ENCODE data around the gene FIP1L1.

The FIP1L1 gene

DNA sequence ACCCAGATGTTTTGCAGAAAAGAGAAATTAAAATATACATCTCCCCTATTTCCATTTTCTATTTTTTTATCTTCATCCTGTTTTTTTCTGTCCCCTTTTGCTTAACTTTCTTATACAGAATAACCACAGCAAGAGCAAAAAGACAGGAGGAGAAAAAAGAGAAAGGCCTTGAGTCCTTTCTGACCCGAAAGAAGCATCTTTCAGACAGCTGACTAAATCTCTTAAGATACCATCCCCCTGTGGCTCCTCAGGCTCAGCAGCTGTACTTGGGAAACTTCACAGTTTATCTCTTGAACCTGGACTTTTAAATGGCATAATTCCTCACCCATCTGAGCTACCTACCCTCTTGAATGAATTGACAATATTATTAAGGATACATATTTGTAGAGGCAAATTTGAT lies 100.2 kb downstream of the FIP1L1 start:
- DNase-seq = no peak

- DNase-seq = no peak
Measured at GRCh38 chr4:53478671-53479456, 101.4 kb downstream of the FIP1L1 start.

DNA sequence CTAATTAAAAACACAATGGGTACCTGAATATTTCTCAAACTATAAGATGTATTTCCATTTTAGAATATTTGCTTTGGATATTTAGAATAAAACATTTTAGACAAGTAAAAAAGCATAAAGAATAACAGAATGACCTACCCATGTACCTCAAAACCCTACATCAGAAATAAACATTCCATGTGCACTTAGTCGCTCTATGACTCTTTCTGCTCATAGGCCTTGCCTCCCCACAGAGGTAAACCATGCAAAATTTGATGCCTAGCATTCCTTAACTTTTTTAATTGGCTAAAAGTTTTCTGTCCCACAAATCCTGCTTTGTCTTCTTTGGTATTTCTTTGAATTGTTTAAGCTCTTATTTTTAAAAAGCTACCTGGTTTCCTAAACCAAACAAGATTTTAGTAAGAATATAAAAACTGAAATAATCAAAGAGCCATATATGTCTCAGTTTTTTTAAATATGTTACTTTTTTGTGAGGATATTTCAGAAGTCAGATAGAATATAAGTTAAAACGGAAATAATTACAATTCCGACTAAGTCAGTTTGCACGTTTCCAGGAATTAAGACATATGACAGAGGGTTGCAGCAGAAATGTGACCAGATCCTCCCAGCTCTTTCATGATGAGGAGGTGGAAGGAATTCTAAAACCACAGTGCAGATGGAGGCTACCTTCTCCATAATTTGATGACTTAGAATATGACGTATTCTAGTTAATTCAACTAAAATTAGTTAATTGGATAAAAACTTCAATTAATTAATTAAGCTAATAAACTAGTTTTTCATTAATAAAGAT lies 102.5 kb downstream of the FIP1L1 start:
- no peak for DNase-seq

- DNase-seq = no peak
Measured at GRCh38 chr4:53480909-53481308, 103.5 kb downstream of the FIP1L1 start.

GRCh38 chr4:53481586-53481985 lies 104.1 kb downstream of the FIP1L1 start:
- no peak for DNase-seq

- no peak for DNase-seq
Measured at GRCh38 chr4:53483250-53483649, 105.8 kb downstream of the FIP1L1 start.

DNA sequence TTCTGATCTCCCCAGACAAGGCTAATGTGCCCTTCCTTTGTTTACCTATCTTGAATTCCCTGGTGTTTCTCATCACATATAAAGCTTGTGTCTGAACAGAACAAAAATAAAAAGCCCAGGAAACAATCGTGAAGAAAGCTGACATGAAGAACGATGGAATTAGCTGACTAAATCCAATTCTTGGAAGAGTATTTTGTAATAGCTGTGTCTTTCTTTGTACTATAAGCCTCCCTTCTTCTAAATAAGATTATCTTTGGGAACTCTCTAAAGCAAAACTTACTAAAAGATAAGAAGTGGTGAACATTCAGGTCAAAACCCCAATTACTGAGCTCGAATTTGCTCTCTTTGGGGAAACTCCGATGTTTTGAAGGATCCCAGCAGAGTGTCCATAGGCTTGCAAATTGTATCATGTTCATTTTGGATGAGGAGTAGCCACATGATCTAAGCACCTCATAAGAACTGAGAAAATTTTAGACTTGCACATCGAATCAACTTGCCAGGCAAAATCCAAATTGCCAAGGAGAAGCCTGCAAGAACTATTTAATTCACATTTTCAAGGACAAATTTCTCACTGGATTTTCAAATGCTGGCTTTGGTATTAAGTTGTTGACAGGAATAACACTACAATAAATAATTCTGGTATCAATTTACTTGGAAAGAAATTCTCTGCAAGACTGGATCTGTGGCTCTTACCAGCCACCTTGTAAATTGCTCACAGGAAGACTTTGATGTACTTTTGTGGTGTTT lies 107.6 kb downstream of the FIP1L1 start:
- no peak for DNase-seq

DNA sequence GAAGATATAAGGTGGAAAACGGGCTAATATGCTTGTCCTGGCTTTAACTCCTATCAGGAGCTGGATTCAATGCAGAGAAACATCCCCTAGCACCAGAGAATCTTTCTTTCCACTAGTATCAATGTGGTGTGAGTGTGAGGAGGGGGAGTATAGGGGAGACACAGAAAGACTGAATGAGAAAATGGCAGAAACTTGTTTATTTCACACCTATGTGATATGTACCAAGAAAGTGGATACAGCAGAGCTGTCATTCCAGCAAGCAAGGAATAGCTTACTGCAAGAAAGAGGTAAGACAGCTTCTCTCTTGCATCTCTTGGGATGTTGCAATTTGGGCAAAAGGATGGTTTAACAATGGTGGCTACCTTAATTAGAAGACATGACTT lies 108.2 kb downstream of the FIP1L1 start:
- DNase-seq = no peak

DNA sequence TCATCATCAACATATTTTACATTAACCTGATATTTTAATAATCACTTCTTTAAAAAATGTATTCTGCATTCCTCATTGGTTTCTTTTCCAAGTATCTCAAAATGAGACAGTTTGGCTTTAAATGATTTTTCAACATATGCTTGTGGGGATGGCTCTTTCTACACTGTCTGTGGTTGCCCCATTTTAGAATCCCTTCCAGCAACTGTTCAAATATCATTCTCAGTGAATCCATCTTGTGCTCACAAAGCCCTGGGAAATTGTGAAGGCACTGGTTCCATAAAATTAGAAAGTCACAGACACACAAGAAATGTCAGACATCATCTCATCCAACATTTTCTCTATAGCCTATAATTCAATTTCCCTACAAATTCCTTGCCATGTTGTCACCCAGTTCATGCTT lies 110.3 kb downstream of the FIP1L1 start:
- no peak for DNase-seq

GRCh38 chr4:53489279-53489889 lies 111.9 kb downstream of the FIP1L1 start:
- DNase-seq = no peak

- no peak for DNase-seq
Measured at GRCh38 chr4:53490161-53490956, 112.9 kb downstream of the FIP1L1 start.

GRCh38 chr4:53490965-53491622 lies 113.7 kb downstream of the FIP1L1 start:
- DNase-seq = no peak

GRCh38 chr4:53494851-53495250 lies 117.4 kb downstream of the FIP1L1 start:
- no peak for DNase-seq

GRCh38 chr4:53497487-53498244 lies 120.2 kb downstream of the FIP1L1 start:
- DNase-seq = no peak

- no peak for DNase-seq
Measured at GRCh38 chr4:53498706-53499105, 121.3 kb downstream of the FIP1L1 start.

GRCh38 chr4:53499791-53500190 lies 122.3 kb downstream of the FIP1L1 start:
- DNase-seq = no peak

- no peak for DNase-seq
Measured at GRCh38 chr4:53500546-53500945, 123.1 kb downstream of the FIP1L1 start.

GRCh38 chr4:53501561-53501960 lies 124.1 kb downstream of the FIP1L1 start:
- no peak for DNase-seq

GRCh38 chr4:53502094-53502493 lies 124.7 kb downstream of the FIP1L1 start:
- DNase-seq = no peak

DNA sequence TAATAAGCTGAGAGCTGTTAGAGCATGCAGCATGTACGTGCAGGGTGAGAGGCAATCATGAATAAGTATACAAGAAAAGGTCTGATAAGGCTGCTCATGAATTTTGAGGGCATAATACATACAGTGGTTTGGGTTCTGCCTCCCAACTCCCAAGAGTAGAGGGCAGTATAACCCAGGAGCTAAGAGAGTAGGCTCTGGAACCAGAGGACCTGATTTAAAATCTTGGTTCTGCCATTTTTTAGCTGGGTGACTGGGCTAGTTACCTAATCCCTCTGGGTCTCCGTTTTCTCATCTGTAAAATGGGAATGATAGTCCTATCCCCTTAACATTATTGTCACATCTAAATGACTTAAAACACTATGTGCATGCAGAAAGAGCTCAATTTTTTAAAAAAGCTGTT lies 128.5 kb downstream of the FIP1L1 start:
- DNase-seq = no peak

DNA sequence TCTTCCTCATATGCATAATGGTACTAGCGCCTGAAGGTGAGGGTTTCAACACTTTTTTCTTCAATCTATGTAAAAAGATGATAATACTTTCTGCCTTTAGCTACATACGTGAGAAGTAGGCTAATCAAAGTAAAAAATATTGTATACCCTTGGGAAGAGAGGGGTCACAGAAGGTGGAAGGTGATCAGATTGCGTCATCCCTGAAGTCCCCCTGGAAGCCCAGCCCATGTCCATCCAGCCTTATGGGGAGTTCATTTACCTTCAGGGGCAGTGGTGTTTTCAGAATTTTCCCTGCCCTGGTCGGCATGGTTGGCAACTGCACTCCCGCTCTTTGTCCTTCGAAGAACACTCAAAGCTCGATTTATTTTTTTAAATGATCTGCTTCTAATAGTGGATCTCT lies 129.6 kb downstream of the FIP1L1 start:
- no peak for DNase-seq
